A549 treated with CORT108297 at 1 μM for 4 hours (cell line): ENCODE data around the gene PLK4. TPM values are rescaled to one million over a fixed set of nuclear protein-coding genes. Genes with fewer than 3 reads are reported as not detected.

Experiments
- total RNA-seq: library from RNA; stranded (reverse); fragments of 200-300 nt; extraction: Qiagen RNA extraction; gene quantifications from 5 replicates; pipeline ENCODE4 v1.2.3, GENCODE V29; 2022

PLK4 gene
- total RNA-seq, result 13.8 to 15.7 TPM (median 14.8 TPM) in 5 replicates

DNA sequence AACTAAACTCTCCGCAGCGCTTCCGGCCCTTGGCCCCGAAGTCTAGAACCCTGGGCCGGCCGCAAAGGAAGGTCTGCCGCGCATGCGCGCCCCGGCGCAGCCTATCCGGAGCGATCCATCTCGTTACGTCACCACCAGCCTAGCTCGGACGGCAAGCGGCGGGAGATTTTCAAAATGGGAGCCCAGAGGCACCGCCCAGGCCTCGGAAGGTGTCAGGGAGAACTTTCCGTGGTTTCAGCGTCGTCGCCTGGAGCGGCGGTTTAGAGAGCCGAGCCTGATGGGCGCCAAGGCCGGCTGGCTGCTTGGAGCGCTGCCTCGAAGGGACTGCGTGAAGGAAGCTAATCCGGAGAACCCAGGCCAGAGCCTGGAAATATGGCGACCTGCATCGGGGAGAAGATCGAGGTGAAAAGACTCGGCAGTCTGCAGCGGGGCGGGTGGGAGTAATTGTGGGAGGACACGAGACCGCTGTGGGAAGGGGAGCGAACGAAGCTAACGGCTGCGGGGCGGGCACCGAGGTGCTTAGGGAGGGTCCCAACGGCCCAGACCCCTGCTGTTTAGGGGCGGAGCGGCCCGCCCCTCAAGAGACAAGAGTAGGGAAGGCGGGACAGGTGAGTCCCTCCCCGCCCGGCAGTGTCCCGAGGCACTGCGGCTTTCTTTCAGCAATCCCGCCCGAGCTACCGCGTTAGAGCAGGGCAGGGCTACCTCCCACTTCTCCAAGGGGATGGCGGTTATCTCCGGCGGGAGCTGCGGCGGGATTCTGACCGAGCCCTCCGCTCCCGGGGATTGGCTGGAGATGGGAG, at the start of gene PLK4:
TSS of gene PLK4 (plus strand) at position 131 of the 800 bp plus-strand sequence. CDS start at position 373, 242 bp downstream.

Other genes with a start within 250 kb of the PLK4 start
- 0.98 to 1.4 TPM (median 1.0 TPM) in 5 replicates for gene INTU, start 247.9 kb upstream of the PLK4 start, total RNA-seq
- gene SLC25A31, start 150.5 kb upstream of the PLK4 start, total RNA-seq, result not detected in 5 replicates
- gene HSPA4L, start 98.6 kb upstream of the PLK4 start, total RNA-seq, result 7.8 to 11.4 TPM (median 8.5 TPM) in 5 replicates
- 11.2 to 17.3 TPM (median 11.7 TPM) in 5 replicates for gene MFSD8, start 84.3 kb downstream of the PLK4 start, total RNA-seq
- 3.0 to 3.8 TPM (median 3.5 TPM) in 5 replicates for gene ABHD18, start 84.5 kb downstream of the PLK4 start, total RNA-seq
- 10.8 to 17.8 TPM (median 11.7 TPM) in 5 replicates for gene LARP1B, start 180.4 kb downstream of the PLK4 start, total RNA-seq